ENCODE results near the gene CSF3R.

DNA sequence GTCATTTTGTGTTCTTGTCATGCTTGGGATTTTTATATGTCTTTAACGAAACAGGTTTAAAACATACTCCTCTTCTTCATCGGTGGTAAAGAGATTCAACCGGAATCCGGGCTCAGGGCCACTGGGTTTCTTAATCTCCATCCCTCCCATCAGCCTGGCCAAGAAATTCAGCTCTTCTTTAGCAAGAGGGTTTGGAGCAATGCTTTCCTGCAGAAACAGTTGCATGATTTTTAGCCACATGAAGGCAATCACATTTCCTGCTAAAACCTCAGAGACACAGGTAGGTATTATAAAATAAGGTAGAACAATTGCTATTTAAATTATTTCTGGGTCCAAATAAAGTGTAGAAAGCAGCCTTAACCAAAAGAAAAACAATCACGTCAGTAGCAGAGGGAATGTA, 62.3 kb downstream of the CSF3R start:
- TF ChIP-seq POLR2A (IDR thresholded peaks at IDR 0.05) (no peak), POLR2AphosphoS5 (IDR thresholded peaks at IDR 0.05) (no peak)
- TF ChIP-seq, protein P1, sequence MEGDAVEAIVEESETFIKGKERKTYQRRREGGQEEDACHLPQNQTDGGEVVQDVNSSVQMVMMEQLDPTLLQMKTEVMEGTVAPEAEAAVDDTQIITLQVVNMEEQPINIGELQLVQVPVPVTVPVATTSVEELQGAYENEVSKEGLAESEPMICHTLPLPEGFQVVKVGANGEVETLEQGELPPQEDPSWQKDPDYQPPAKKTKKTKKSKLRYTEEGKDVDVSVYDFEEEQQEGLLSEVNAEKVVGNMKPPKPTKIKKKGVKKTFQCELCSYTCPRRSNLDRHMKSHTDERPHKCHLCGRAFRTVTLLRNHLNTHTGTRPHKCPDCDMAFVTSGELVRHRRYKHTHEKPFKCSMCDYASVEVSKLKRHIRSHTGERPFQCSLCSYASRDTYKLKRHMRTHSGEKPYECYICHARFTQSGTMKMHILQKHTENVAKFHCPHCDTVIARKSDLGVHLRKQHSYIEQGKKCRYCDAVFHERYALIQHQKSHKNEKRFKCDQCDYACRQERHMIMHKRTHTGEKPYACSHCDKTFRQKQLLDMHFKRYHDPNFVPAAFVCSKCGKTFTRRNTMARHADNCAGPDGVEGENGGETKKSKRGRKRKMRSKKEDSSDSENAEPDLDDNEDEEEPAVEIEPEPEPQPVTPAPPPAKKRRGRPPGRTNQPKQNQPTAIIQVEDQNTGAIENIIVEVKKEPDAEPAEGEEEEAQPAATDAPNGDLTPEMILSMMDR (IDR thresholded peaks at IDR 0.05), result no peak

Measured in breast epithelium (tissue), 3 donors.